HG03045 (cell line): ENCODE data around the gene KCNT1.

Source experiments
- ATAC-seq: cut with Tn5 transposase; IDR thresholded peaks from one replicate; pipeline ENCODE4 v1.9.1; 2021; ENCODE audit warnings: mild to moderate bottlenecking, moderate library complexity; ENCODE audit not compliant: unreplicated experiment

KCNT1 gene

DNA sequence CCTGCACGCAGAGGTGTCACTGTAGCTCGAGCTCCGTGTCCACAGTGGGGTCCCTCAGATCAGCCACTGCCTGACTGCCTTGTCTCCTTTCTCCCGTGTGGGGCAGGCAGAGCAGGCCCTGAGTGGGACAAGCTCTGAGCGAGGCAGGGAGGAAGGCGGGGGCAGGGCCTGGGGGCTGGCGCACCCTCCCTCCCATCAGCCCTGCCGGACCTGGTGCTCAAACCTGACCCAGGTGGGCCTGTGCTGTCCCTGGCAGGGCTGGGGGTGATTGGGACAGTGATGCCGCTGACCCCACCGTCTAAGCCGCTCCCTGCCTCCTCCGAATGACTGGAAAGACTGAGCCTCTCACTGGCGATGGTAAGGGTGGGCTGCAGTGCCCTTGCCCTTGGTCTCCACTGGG is 60.9 kb downstream of the KCNT1 start:
- no peak for ATAC-seq

DNA sequence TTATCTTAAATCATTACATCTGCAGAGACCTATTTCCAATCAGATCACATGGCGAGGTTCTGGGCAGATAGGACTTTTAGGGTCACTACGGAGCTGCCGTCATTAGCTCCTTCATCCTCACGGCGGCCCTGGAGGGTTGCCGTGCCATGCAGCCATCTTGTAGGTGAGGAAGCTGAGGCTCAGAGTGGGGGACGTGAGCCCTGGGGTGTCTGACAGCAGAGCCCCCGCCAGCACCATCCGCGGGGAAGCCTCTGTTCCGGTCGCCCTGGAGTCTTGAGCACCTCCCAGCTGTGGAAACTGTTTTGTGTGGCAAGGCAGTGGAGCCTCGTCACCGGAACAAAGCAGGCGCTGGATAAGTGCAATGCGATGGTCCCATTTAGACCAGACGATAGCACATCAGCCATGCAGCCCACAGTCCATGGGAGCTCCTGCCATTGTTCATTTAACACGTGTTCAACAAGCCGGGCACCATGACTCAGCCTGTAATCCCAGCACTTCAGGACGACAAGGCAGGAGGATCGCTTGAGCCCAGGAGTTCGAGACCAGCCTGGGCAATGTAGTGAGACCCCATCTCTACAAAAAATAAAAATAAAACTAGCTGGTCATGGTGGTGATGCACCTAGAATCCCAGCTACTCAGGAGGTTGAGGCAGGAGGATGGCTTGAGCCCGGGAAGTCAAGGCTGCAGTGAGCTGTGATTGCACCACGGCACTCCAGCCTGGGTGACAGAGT is 61.9 kb downstream of the KCNT1 start:
- no peak for ATAC-seq

DNA sequence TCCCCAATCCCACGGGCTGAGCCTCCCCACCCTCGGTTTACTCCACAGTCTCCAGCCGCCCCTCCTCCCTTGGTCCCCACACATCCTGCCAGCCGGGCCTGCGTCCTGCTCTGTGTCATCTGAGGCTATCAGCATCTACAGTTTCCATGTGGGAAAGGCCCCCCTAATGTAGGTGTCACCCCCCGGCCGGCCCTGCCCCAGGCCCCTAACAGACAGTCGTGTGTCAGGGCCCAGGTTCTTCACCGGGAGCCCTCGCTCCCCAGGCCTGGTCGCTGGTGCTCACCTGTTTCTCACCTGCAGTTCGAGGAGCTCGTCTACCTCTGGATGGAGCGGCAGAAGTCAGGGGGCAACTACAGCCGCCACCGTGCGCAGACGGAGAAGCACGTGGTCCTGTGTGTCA is 62.7 kb downstream of the KCNT1 start:
- no peak for ATAC-seq

DNA sequence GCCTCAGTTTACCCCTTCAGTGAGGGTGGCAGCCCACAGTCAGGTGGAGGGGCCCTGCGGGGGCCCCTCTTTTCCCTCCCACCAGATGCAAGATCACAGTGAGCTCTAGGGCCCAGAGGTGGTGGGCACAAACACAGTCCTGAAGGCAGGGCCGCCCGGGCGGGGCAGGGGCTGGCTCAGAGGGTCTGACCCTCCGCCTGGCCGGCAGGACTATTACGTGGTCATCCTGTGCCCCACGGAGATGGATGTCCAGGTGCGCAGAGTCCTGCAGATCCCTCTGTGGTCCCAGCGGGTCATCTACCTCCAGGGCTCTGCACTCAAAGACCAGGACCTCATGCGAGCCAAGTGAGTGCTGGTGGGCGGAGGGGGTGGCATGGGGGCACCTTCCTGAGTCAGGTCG is 63.4 kb downstream of the KCNT1 start:
- ATAC-seq, result no peak

DNA sequence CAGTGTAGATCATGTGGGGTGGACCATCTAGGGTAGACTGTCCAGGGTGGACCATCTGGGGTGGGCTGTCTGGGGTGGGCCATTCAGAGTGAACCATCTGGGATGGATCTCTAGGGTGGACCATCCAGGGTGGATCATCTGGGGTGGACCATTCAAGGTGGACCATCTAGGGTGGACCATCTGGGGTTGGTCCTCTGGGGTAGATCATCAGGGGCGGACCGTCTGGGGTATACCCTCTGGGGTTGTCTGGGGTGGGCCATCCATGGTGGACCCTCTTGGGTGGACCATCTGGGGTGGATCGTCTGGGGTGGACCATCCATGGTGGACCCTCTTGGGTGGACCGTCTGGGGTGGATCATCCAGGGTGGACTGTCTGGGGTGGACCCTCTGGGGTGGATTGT is 64.3 kb downstream of the KCNT1 start:
- ATAC-seq, result no peak

DNA sequence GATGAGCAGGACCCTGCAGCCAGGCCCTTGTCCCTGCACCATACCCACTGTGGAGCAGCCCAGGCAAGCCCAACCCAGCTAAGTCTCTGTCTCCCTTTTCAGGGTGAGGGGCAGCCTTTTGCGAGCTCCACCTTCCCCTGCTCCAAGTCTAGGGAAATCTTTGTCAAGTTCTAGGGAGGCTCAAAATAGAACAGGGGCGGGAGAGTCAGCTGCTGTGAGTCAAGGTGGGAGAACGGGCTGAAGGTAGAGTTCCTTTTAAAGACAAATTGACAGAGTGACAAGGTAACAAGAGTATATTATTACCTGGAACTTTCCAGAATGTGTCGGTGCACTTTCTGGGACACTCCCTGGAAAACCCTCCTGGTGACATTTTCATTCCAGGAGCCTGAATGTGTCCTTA is 64.7 kb downstream of the KCNT1 start:
- no peak for ATAC-seq

DNA sequence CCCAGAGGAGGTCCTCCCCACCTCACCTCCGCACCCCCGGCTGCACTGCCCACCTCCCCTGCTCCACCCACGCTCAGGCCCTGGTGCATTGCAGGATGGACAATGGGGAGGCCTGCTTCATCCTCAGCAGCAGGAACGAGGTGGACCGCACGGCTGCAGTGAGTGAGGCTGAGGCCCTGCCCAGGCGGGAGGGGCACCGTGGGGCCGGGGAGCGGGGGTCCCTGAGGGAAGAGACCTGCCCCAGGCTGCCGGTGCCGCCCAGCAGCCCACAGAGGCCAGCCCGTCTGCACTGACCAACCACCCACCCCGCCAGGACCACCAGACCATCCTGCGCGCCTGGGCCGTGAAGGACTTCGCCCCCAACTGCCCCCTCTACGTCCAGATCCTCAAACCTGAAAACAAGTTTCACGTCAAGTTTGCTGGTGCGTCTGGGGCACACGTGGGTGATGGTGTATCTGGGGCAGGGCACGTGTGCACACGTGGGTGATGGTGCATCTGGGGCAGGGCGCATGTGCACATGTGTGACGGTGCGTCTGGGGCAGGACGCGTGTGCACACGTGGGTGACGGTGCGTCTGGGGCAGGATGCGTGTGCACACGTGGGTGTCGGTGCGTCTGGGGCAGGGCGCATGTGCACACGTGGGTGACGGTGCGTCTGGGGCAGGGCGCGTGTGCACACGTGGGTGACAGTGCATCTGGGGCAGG is 66.7 kb downstream of the KCNT1 start:
- no peak for ATAC-seq

DNA sequence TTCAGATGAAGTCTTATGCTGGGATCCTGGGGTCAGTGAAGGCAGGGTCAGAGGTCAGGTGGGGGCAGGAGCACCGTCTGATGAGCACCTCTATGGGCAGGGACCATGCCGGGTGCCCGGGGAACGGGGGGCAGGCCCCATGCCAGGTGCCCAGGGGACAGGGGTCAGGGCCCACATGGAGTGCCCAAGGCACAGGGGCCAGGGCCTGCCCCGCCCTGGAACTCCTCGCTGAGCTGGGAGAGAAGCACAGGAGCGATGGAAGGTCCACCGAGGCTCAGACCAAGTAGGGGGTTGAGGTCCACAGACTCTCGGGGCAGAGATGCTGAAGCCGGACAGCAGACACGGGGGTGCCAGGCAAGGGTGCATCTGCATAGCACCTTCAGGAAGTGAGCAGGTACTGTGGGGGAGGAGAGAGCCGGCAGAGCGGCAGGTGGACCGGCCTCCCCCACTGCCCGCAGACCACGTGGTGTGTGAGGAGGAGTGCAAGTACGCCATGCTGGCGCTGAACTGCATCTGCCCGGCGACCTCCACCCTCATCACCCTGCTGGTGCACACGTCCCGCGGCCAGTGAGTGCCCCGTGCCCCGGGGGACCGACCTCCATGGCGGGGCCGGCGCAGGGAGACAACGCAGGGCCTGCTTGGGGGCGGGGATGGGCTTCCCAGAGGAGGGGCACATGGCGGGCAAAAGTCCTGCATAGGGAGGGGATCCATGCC is 67.7 kb downstream of the KCNT1 start:
- no peak for ATAC-seq

DNA sequence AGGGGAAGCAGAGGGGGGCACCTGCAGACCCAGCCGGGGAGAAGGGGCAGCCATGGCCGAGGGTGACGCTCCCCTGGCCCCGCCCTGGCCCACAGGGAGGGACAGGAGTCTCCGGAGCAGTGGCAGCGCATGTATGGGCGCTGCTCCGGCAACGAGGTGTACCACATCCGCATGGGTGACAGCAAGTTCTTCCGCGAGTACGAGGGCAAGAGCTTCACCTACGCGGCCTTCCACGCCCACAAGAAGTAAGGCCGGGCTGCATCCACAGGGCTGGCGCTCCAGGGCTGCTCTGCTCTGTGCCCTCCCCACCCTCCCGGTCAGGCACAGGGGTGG is 68.2 kb downstream of the KCNT1 start:
- no peak for ATAC-seq

DNA sequence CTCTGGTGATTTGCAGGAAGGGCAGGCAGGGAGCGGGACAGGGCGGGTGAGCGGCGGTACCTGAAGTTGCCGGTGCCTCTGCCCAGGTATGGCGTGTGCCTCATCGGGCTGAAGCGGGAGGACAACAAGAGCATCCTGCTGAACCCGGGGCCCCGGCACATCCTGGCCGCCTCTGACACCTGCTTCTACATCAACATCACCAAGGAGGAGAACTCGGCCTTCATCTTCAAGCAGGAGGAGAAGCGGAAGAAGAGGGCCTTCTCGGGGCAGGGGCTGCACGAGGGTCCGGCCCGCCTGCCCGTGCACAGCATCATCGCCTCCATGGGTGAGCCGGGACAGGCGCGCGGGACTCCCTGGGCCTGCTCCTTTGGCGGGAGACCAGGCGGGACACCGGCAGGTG is 68.8 kb downstream of the KCNT1 start:
- ATAC-seq, result no peak

DNA sequence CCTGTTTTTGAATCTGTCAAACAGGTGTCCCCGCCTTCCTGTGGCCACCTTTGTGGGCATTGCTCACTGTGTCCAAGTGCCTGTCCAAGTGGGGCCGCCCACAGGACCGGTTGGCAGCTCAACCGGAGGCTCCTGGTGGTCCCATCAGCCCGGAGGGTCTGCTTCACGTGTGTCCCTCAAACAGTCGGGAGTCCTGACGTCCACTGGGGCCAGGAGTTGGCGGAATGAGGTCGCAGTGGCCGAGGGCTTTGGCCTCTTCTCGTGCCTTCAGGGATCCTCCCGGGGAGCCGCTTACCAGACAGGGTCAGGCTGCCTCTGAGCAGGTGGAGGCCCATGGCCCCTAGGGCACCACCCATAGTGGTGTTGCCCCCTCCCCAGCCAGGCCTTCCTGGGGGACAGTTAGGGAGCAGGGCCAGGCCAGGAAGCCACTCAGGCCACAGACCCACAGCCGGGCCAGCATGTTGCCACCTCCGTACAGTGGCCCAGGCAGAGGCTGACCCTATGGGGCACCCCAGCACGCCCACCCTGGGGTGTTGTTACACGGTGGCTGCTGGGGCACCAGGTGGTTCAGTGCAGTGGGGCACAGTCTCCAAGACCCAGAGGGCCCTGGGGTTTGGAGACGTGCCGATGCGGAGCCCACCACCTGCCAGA is 69.5 kb downstream of the KCNT1 start:
- no peak for ATAC-seq

DNA sequence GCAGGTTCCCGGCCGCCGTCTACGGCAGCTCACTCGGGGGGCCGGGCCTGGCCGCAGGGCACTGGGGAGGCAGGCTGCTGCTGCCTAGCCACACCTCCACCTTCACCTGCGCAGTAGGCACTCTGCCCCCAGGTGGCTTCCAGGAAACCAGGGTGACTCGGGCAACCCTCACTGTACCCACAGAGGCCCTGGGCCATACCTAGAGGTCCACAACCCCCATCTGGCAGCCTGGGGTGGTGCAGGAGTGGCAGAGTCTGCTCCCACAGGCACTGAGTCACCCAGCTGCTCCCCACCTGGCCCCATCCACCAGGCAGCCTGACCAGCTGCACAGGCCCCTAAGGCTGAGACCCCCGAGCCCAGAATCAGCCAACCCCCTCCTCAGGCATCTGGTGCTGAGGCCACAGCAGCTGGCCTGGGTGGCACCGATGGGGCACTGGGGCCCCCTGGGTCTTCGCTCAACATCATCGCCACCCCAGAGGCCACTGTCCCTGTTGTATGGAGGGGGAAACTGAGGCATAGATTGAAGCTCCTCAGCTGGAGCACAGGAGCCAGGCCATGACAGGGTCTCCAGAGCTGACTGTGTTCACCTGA is 70.2 kb downstream of the KCNT1 start:
- ATAC-seq, result no peak

DNA sequence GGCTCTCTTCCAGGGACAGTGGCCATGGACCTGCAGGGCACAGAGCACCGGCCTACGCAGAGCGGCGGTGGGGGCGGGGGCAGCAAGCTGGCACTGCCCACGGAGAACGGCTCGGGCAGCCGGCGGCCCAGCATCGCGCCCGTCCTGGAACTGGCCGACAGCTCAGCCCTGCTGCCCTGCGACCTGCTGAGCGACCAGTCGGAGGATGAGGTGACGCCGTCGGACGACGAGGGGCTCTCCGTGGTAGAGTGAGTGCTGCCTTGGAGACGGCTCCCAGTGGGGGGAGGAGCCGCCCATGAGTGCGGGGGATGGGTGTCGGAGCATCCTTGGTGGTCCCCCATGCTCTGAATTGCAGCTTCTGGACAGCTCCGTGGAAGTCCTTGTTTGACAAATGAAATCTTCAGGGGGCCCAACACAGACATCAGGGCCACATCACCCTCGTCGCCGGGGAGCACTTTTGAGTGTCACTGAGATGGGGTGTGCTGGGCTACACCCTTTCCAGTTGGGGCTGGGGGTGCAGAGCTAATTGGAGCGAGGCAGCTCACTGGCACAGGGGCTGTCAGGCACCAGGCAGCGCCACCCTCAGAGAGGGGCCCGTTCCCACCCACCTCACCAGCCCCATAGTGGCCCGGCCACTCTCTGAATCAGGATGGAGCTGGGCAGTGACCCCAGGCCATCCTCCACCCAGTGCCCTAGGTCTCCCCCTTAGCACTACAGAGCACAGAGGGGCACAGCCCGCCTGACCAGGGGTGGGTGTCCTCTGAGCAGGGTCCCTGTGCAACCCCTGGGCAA is 70.9 kb downstream of the KCNT1 start:
- no peak for ATAC-seq

DNA sequence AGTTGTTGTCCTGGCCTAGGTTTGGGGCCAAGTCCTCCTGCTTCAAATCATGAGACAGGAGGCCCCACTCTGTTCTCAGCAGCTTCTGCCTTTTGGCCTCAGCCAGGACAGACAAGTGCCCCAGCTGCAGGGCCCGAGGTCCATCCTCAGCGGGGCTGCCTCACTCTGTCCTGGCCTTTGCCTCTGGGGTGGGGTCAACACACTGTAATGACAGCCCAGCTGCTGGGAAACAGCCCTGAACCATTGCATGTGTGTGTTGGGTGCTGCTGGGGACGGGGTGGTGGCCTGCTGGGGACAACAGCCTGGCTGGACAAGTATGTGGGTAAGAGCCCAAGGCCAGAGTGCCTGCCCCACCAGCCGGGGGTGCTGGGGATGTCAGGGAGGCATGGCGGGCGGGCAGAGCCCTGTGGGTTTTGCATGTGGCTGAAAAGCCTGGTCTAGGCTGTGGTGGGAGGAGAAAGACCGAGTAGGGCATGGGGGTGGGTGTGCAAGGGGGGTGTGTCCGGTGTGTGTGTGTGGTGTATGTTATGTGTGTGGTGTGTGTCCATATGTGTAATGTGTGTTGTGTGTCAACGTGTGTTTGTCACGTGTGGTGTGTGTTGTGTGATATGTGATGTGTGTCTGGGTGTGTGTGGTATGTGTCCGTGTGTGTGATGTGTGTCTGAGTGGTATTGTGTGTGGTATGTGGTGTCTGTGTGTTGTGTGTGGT is 71.7 kb downstream of the KCNT1 start:
- ATAC-seq, result no peak

DNA sequence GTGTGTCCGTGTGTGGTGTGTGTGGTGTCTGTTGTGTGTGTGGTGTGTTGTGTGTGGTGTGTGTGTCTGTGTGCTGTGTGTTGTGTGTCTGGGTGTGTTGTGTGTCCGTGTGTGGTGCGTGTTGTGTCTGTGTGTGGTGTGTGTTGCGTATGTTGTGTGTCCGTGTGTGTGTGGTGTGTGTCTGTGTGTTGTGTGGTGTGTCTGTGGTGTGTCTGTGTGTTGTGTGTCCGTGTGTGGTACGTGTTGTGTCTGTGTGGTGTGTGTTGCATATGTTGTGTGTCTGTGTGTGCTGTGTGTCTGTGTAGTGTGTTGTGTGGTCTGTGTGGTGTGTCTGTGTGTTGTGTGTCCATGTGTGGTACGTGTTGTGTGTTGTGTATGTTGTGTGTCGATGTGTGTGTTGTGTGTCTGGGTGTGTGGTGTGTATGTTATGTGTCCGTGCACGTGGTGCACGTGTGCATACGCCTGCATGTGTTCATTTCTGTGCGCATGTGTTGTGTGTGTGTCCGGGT is 72.3 kb downstream of the KCNT1 start:
- no peak for ATAC-seq

DNA sequence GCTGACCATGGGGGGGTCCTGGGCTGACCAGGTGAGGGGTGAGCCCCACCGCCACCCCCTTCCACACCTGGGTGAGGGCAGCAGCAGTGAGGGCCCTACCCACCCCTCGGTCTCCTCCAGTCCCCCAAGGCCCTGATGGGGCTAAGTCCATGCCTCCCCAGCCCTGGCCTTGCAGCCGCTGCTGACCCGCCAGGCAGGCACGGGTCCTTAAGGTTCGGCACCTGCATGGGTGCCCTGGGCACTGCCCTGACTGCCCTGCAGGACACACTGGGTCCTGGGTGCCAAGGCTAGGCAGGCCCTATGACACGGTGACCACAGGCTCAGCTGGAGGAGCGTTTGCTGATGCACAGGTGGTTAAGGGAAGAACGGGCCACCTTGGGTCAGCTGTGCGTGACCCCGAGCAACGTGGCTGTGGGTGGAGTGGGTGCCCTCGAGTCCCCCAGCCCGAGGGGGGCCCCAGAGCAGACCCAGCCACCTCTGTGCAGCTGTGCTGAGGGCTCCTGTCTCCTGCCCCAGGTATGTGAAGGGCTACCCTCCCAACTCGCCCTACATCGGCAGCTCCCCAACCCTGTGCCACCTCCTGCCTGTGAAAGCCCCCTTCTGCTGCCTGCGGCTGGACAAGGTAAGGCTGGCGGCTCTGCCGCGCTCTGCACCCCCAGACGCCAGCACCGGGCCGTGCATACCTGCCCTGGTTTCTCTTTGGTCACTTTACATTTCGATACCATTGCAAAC is 73.0 kb downstream of the KCNT1 start:
- no peak for ATAC-seq

DNA sequence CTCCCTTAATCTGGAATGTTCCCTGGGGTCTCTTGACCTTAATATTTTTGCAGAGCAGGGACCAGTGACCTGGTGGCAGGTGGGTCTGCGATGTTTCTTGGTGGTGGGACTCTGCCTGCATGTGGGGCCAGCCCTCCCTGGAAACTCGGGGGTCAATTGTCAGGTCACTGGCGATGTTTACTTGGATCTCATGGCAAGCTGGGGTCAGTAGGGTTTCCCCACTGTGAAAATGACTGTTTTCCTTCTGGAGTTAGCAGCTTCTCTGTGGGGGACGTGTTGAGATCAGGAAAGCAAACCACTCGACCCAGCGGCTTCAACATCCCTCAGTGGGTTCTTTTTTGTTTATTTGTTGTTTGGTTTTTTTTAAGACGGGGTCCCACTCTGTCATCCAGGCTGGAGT is 73.9 kb downstream of the KCNT1 start:
- no peak for ATAC-seq

DNA sequence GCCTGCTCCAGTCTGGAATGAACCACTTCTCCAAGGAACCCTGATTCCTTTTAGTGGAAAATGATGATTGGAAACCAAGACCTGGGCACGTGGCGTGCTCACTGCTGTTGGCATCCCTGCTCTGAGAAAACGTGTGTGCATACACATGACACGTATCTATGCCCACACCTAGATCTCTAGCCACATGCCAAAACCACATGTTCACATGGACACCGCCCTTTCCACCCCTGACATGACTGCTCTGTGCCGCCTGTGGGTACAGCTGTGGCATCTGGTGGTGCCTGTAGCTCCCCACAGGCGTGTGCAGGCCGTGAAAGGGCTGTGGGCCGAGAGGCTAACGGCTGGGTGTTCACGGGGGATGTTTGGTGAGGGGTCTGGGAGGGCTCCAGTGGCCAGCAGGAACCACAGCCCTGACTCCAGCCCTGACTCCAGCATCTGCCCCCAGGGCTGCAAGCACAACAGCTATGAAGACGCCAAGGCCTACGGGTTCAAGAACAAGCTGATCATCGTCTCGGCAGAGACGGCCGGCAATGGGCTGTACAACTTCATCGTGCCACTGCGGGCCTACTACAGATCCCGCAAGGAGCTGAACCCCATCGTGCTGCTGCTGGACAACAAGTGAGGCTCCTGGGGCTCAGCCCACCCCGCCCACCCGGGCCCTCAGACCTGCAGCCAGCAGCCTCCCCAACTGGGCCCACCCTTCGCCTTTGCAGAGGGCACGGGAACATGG is 75.1 kb downstream of the KCNT1 start:
- no peak for ATAC-seq
